NCI-H2081 treated with DMSO at 0.1 percent for 48 hours (cell line): ENCODE results near the gene PPFIBP2.

Experiments used
- DNase-seq: peaks from one replicate; lab custom pipeline; 2025; lab: John Stamatoyannopoulos, UW

PPFIBP2 gene

GRCh38 chr11:7667460-7667859 is 153.7 kb downstream of the PPFIBP2 start:
- no peak for DNase-seq

- DNase-seq: no peak
Observed at GRCh38 chr11:7668464-7668863, 154.7 kb downstream of the PPFIBP2 start.

GRCh38 chr11:7668911-7669310 is 155.1 kb downstream of the PPFIBP2 start:
- DNase-seq: no peak

GRCh38 chr11:7670641-7671040 is 156.8 kb downstream of the PPFIBP2 start:
- DNase-seq: no peak

GRCh38 chr11:7671347-7672215 is 157.8 kb downstream of the PPFIBP2 start:
- no peak for DNase-seq

- DNase-seq: no peak
Observed at GRCh38 chr11:7672276-7672959, 158.6 kb downstream of the PPFIBP2 start.

GRCh38 chr11:7672960-7673723 is 159.3 kb downstream of the PPFIBP2 start, which contains the start of gene CYB5R2:
CYB5R2 (minus strand) TSS chr11:7673500; CDS start chr11:7672825, 675 bp downstream.
- no peak for DNase-seq

- DNase-seq: no peak
Observed at GRCh38 chr11:7673724-7674434, 160.1 kb downstream of the PPFIBP2 start.

GRCh38 chr11:7675631-7676030 is 161.8 kb downstream of the PPFIBP2 start:
- no peak for DNase-seq

GRCh38 chr11:7677071-7677470 is 163.3 kb downstream of the PPFIBP2 start:
- no peak for DNase-seq

- DNase-seq: no peak
Observed at GRCh38 chr11:7677796-7678201, 164.0 kb downstream of the PPFIBP2 start.

- no peak for DNase-seq
Observed at GRCh38 chr11:7683571-7683970, 169.8 kb downstream of the PPFIBP2 start.

- no peak for DNase-seq
Observed at GRCh38 chr11:7686761-7687160, 173.0 kb downstream of the PPFIBP2 start.

- DNase-seq: no peak
Observed at GRCh38 chr11:7687386-7687785, 173.6 kb downstream of the PPFIBP2 start.

GRCh38 chr11:7688238-7688826 is 174.5 kb downstream of the PPFIBP2 start:
- no peak for DNase-seq

- no peak for DNase-seq
Observed at GRCh38 chr11:7689239-7689638, 175.4 kb downstream of the PPFIBP2 start.

- no peak for DNase-seq
Observed at GRCh38 chr11:7690648-7691047, 176.8 kb downstream of the PPFIBP2 start.

GRCh38 chr11:7691759-7692350 is 178.1 kb downstream of the PPFIBP2 start:
- DNase-seq: no peak

GRCh38 chr11:7692426-7692825 is 178.6 kb downstream of the PPFIBP2 start:
- no peak for DNase-seq

- DNase-seq: no peak
Observed at GRCh38 chr11:7694235-7694634, 180.4 kb downstream of the PPFIBP2 start.

GRCh38 chr11:7696424-7696823 is 182.6 kb downstream of the PPFIBP2 start:
- no peak for DNase-seq
